ENCODE data around the gene MAN2A2. TPM values are rescaled to one million over a fixed set of nuclear protein-coding genes. Genes with fewer than 3 reads are reported as not detected.

Gene MAN2A2
- total RNA-seq, 1 donor from 2014 or later: 90.4 TPM

- Histone ChIP-seq H3K9me3 (no peaks in the 10 kb centered on the region), H3K27me3 (no peaks in the 10 kb centered on the region), H3K4me3 (no peak overlapping the region), H3K36me3 (no peaks in the 10 kb centered on the region), H3K27ac (no peak overlapping the region), H3K4me1 (no peaks in the 10 kb centered on the region)
- intact Hi-C loops (cut with DNase I): no loop called here
- DNase-seq (ENCODE audit: low spot score in 2 of 2): no peak
- no peak for TF ChIP-seq CTCF (IDR thresholded peaks at IDR 0.05)
Observed at GRCh38 chr15:90860450-90860849, 42.7 kb upstream of the MAN2A2 start.

GRCh38 chr15:90860942-90861675 lies 42.0 kb upstream of the MAN2A2 start:
- Histone ChIP-seq H3K4me1 (no peaks in the 10 kb centered on the region), H3K36me3 (no peaks in the 10 kb centered on the region), H3K4me3 (no peak overlapping the region), H3K27ac (no peak overlapping the region), H3K9me3 (no peaks in the 10 kb centered on the region), H3K27me3 (no peaks in the 10 kb centered on the region)
- no peak for TF ChIP-seq CTCF (IDR thresholded peaks at IDR 0.05)
- intact Hi-C loops (cut with DNase I): no loop called here
- no peak for DNase-seq (ENCODE audit: low spot score in 2 of 2)

GRCh38 chr15:90862487-90862886 lies 40.6 kb upstream of the MAN2A2 start:
- no peaks in the 10 kb centered on the region for H3K27me3 ChIP-seq
- DNase-seq (ENCODE audit: low spot score in 2 of 2): no peak
- no peaks in the 10 kb centered on the region for H3K4me1 ChIP-seq
- H3K27ac ChIP-seq: no peak overlapping the region
- no peak overlapping the region for H3K4me3 ChIP-seq
- no peaks in the 10 kb centered on the region for H3K9me3 ChIP-seq
- no peaks in the 10 kb centered on the region for H3K36me3 ChIP-seq
- TF ChIP-seq CTCF (IDR thresholded peaks at IDR 0.05): no peak
- intact Hi-C loops (cut with DNase I): no loop called here

GRCh38 chr15:90862964-90863778 lies 39.9 kb upstream of the MAN2A2 start:
- Histone ChIP-seq H3K36me3 (no peaks in the 10 kb centered on the region), H3K27me3 (no peaks in the 10 kb centered on the region), H3K27ac (no peak overlapping the region), H3K4me3 (no peak overlapping the region), H3K4me1 (no peaks in the 10 kb centered on the region), H3K9me3 (no peaks in the 10 kb centered on the region)
- TF ChIP-seq CTCF (IDR thresholded peaks at IDR 0.05): no peak
- intact Hi-C loops (cut with DNase I): no loop called here
- no peak for DNase-seq (ENCODE audit: low spot score in 2 of 2)

- no peak overlapping the region for H3K27ac ChIP-seq
- H3K27me3 ChIP-seq: no peaks in the 10 kb centered on the region
- peaks cover 0 to under 1% of the 10 kb centered on the region in 2 donors for H3K4me1 ChIP-seq
- no peaks in the 10 kb centered on the region for H3K36me3 ChIP-seq
- intact Hi-C loops (cut with DNase I): no loop called here
- TF ChIP-seq CTCF (IDR thresholded peaks at IDR 0.05): no peak
- no peaks in the 10 kb centered on the region for H3K9me3 ChIP-seq
- no peak for DNase-seq (ENCODE audit: low spot score in 2 of 2)
- no peak overlapping the region for H3K4me3 ChIP-seq
Observed at GRCh38 chr15:90863987-90864386, 39.1 kb upstream of the MAN2A2 start.
